Measurements from ENCODE around the gene INO80C. TPM values are rescaled to one million over a fixed set of nuclear protein-coding genes. Genes with fewer than 3 reads are reported as not detected.

INO80C gene
- total RNA-seq, 2 experiments from 2014 or later, result 17.3 to 21.7 TPM

- Mint-ChIP-seq H3K27me3 (peaks cover 2% of the 10 kb centered on the region), H3K27ac (no peak overlapping the region), H3K9me3 (no peaks in the 10 kb centered on the region), H3K4me1 (no peaks in the 10 kb centered on the region), H3K4me3 (no peak overlapping the region), H3K36me3 (no peaks in the 10 kb centered on the region)
- POLR2A ChIA-PET, result no interaction called here
- ATAC-seq (ENCODE audit: low read depth) (no peak), DNase-seq (no peak)
Measured at GRCh38 chr18:35507623-35508022, 9.9 kb upstream of the INO80C start.

DNA sequence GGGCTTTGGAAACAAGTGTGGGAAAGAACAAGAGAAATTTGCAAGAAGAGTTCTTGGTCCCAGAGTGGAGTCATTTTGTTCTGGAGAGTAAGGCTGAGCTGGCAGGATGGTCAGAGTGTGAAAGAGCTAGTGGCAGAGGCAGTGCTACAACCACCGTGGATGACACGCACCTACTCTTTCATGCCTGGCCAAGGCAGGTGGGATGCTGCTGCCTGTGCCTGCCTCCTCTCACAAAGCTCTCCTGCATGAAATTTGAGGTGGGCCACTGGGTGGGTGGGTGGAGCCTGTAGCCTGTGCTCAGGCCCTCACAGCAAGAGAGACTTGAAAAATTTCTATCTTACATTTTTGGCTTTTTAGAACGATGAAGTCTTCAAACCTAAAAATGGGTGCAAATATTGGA lies 9.4 kb upstream of the INO80C start:
- no peak for DNase-seq
- no peak overlapping the region for H3K27ac Mint-ChIP-seq
- POLR2A ChIA-PET, result no interaction called here

GRCh38 chr18:35506024-35506712 lies 8.4 kb upstream of the INO80C start:
- H3K27ac Mint-ChIP-seq, result no peak overlapping the region
- POLR2A ChIA-PET, result no interaction called here
- no peaks in the 10 kb centered on the region for H3K9me3 Mint-ChIP-seq

More for the DNA sequence above, 9.4 kb upstream of the INO80C start:
- Mint-ChIP-seq H3K27me3 (peaks cover 2% of the 10 kb centered on the region), H3K4me3 (no peak overlapping the region), H3K4me1 (peaks cover 1% of the 10 kb centered on the region), H3K9me3 (no peaks in the 10 kb centered on the region), H3K36me3 (no peaks in the 10 kb centered on the region)
- no peak for ATAC-seq (ENCODE audit: low read depth)

DNA sequence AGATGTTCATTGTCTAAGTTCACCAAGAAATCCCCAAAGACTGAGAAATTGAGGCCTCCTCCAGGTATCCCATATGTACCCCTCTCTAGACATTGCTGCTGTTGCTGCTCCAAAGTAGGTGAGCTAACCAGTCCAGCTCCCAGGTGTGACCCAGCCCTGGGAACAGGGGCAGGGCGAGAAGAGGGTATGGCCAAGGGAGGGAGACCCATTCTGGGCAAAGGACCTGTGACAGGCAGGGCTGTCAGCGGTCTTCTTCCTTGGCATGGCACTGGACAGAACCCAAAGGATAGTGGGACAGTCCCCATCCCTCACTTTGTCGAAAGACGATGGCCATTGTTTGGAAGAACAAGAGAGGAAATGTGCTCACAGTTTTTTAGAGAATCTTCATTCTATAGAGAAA lies 7.2 kb upstream of the INO80C start:
- POLR2A ChIA-PET, result no interaction called here
- peaks cover 2% of the 10 kb centered on the region for H3K27me3 Mint-ChIP-seq
- DNase-seq, result no peak
- no peak for ATAC-seq (ENCODE audit: low read depth)
- H3K27ac Mint-ChIP-seq, result no peak overlapping the region
- H3K9me3 Mint-ChIP-seq, result no peaks in the 10 kb centered on the region
- H3K4me3 Mint-ChIP-seq, result no peak overlapping the region
- H3K36me3 Mint-ChIP-seq, result no peaks in the 10 kb centered on the region
- peaks cover 8% of the 10 kb centered on the region for H3K4me1 Mint-ChIP-seq

More at GRCh38 chr18:35506024-35506712, 8.4 kb upstream of the INO80C start:
- no peak for ATAC-seq (ENCODE audit: low read depth)
- no peaks in the 10 kb centered on the region for H3K36me3 Mint-ChIP-seq
- peaks cover 2% of the 10 kb centered on the region for H3K27me3 Mint-ChIP-seq
- H3K4me3 Mint-ChIP-seq, result no peak overlapping the region
- peaks cover 6% of the 10 kb centered on the region for H3K4me1 Mint-ChIP-seq
- no peak for DNase-seq

DNA sequence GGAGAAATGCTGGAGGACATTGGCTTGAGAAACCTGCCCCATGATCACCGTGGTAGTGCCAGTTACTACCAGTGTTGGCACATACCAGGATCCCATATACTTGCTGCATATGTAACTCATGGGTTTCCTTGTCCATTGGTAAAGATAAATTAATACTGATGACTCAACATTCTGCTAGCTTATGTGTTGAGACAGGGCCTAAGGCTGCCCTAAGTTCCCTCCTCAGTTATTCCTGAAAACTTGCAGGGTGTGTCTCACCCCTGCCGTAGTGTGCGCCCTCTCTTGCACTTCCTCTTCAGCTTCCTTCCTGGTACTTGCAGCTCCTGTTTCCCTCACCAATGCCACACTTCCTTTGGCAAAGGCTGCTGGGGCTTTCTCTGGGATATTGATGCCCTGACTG lies 4.3 kb upstream of the INO80C start:
- Mint-ChIP-seq H3K27ac (no peak overlapping the region), H3K4me3 (no peak overlapping the region), H3K9me3 (peaks cover 3% of the 10 kb centered on the region), H3K27me3 (peaks cover 2% of the 10 kb centered on the region), H3K4me1 (peaks cover 15% of the 10 kb centered on the region), H3K36me3 (no peaks in the 10 kb centered on the region)
- ATAC-seq (ENCODE audit: low read depth) (no peak), DNase-seq (no peak)
- POLR2A ChIA-PET, result no interaction called here

DNA sequence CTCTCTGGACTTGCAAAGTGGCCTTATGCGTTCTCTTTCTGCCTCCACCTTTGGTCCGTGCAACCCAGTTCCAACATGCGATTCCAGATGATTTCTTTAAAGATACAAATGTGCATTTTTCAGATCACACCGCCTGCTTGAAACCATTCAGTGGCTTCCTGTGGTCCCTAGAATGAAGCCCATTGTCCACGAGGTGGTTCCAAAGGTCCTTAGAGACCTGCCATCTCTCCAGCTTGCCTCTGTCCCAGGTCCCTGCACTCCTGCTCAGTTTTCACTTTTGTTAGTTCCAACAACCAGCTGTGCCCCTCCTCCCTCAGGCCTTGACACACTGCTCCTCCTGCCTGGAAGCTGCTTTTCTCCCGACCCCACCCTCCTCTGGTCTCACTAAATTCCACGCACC lies 3.6 kb upstream of the INO80C start:
- peaks cover 3% of the 10 kb centered on the region for H3K9me3 Mint-ChIP-seq
- peaks cover 2% of the 10 kb centered on the region for H3K27me3 Mint-ChIP-seq
- POLR2A ChIA-PET, result no interaction called here
- H3K36me3 Mint-ChIP-seq, result no peaks in the 10 kb centered on the region
- H3K27ac Mint-ChIP-seq, result no peak overlapping the region
- no peak overlapping the region for H3K4me3 Mint-ChIP-seq
- peaks cover 21% of the 10 kb centered on the region for H3K4me1 Mint-ChIP-seq
- no peak for DNase-seq
- ATAC-seq (ENCODE audit: low read depth), result no peak

DNA sequence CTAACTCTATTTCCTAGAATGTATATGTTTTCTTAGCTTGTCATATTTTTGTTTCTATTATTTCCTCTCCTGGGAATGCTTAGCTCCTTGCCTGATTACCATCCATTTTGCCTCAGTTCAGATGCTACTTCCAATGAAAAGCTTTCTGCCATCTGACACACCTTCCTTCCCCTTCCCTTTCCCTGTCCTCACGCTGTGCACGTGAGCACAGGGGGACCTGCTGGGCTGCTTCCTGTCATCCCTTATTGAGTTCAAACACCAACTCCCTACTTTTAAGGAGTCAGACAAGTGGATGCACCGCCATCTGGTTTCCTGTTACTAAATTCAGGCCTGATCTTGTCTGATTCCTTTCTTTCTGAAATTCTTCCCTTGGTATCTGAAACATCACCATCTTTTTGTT lies 2.4 kb upstream of the INO80C start:
- POLR2A ChIA-PET, result no interaction called here
- no peak overlapping the region for H3K27ac Mint-ChIP-seq

GRCh38 chr18:35497027-35497369 lies 762 bp downstream of the INO80C start:
- Mint-ChIP-seq H3K36me3 (no peaks in the 10 kb centered on the region), H3K4me3 (peak overlapping the region; percentile 99), H3K9me3 (peaks cover 3% of the 10 kb centered on the region), H3K27me3 (no peaks in the 10 kb centered on the region), H3K4me1 (peaks cover 27% of the 10 kb centered on the region), H3K27ac (peak overlapping the region; percentile 100)
- DNase-seq (no peak), ATAC-seq (ENCODE audit: low read depth) (peak; percentile 3)
- POLR2A ChIA-PET, result interaction anchor here (0.6 to 2.1 kb wide), 6 partner anchors 85 to 632 kb away, joined by 3 to 12 read pairs (median 4); partner anchors contain the start of genes GALNT1, RMP24, SLC39A6 and ZNF397

More for the DNA sequence above, 2.4 kb upstream of the INO80C start:
- Mint-ChIP-seq H3K4me1 (peaks cover 24% of the 10 kb centered on the region), H3K36me3 (no peaks in the 10 kb centered on the region), H3K27me3 (peaks cover 2% of the 10 kb centered on the region), H3K9me3 (peaks cover 3% of the 10 kb centered on the region), H3K4me3 (no peak overlapping the region)
- DNase-seq (no peak), ATAC-seq (ENCODE audit: low read depth) (no peak)

DNA sequence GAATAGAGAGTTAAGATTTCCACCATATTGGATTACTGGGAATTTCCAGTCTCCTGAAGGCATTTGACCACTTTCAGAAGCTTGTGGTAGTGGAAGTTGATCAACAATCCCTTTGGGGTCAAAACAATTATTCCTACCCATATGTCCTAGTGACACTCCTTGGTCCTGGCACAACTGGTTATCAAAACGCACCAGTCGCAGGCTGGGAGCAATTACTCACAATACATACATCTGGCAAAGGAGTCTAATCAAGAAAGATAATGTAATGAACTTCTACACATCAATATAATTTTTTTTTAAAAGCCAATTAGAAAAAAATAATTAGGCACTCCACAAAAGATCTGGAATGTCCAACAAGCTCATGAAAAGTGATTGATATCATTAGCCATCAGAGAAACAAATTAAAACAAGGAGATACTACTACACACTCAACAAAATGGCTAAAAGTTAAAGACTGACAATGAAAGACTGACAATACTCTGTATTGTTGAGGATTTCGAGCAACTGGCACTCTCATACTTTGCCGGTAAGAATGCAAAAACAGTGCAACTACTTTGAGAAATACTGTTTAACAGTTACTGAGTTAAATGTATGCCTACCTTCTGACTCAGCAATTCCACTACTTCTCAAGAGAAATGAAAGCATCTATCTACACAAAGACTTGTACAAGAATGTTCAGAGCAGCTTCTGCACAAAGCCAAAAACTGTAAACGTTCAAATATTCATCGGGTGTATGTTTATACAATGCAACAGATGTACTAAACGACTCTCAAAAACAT lies 2.0 kb downstream of the INO80C start:
- ATAC-seq (ENCODE audit: low read depth) (no peak), DNase-seq (no peak)
- POLR2A ChIA-PET, result interaction anchor here (0.6 kb wide), 1 partner anchor 9 kb away, joined by 11 read pairs; no protein-coding TSS in a partner anchor
- H3K4me3 Mint-ChIP-seq, result peak overlapping the region; percentile 99
- H3K27me3 Mint-ChIP-seq, result no peaks in the 10 kb centered on the region
- no peaks in the 10 kb centered on the region for H3K36me3 Mint-ChIP-seq
- peaks cover 3% of the 10 kb centered on the region for H3K9me3 Mint-ChIP-seq
- H3K27ac Mint-ChIP-seq, result no peak overlapping the region
- peaks cover 33% of the 10 kb centered on the region for H3K4me1 Mint-ChIP-seq

DNA sequence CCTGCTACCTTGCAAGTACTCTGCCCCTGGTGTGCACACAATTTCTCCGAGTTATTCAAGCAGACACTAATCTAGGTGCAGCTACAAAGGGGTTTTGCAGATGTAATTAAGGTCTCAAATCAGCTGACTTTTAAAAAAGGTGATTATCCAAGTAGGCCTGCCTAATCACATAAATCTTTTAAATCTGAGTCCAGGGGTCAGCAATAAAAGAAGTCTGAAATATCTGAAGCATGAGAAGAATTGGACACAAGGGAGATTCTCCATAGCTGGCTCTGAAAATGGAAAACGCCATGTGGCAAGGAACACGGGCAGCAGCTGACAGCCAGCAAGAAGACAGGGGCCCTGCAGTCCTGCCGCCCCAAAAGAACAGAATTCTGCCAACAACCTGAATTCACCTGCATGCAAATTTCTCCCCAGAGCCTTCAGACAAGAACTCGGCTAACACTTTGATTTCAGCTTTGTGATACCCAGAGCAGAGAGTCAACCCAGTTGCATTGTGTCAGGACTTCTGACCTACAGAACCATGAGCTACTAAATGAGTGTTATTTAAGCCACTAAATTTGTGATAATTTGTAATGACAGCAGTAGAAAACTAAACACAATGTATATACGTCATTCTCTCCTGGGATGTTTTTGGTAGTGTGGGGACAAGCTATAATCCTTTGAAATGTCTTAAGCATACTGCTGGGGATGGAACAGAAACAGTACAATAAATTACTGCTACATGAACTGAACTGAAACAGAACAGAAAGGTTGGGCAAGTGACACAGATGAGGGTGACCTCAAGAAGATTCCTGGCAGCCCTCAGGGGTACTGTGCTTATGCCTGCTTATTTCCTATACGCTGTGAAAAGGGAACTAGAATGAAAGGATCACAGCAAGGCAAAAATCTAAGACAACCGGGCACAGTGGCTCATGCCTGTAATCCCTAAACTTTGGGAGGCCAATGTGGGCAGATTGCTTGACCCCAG lies 3.2 kb downstream of the INO80C start:
- ATAC-seq (ENCODE audit: low read depth) (no peak), DNase-seq (no peak)
- H3K9me3 Mint-ChIP-seq, result peaks cover 3% of the 10 kb centered on the region
- no peaks in the 10 kb centered on the region for H3K27me3 Mint-ChIP-seq
- H3K4me3 Mint-ChIP-seq, result no peak overlapping the region
- POLR2A ChIA-PET, result no interaction called here
- H3K36me3 Mint-ChIP-seq, result peaks cover 3% of the 10 kb centered on the region
- no peak overlapping the region for H3K27ac Mint-ChIP-seq
- peaks cover 30% of the 10 kb centered on the region for H3K4me1 Mint-ChIP-seq

DNA sequence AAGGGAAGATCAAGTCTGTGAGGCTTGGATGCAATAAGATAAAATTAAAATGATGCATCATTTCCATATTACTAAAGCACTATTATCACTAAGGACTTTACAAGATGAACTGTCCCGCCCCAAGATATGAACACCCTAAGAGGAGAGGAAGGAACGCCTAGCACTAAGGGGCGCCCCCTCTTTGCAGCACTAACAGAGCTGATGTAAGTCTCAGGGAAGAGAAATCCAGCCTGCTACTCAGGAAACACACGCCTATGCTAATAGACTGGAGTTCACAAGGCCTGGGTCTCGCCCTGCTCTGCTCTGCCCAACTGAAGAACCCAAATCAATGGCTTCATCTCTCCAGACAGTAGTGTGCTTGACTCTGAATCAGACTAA lies 6.1 kb downstream of the INO80C start:
- ATAC-seq (ENCODE audit: low read depth), result peak; percentile 22

DNA sequence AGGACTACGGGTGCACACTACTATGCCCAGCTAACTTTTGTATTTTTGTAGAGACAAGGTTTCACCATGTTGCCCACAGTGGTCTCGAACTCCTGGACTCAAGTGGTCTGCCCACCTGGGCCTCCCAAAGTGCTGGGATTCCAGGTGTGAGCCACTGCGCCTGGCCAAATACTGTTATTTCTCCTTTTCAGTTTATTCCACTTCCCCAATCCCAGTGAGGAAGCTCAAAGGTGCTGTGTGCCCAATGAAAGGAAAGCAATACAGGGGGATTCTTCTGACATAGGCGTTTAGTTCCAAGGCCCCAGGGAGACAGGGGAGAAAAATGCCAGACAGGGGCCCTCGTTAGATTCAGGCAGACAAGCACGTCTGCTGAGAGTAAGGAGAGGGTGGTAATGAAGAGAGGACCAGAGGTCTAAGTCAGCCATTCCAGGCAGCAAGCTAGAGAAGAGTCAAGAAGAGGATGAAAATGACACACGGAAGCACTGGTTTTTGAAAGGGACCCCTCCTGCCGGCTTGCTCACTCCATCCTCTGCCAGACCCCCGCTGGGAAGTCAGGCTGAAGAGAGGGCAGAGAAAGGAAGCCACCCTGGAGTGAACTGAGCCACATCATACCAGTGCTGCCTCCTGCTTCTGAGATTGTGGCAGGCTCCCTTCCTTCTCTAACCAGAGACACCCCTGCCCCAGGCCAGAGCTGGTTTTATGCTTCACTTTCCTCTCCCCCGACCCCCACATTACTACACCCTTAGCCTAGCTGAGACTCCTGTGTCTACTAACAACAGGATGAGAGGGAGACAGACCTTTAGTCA lies 6.7 kb downstream of the INO80C start:
- DNase-seq, result no peak
- peak; percentile 45 for ATAC-seq (ENCODE audit: low read depth)
- Mint-ChIP-seq H3K27me3 (no peaks in the 10 kb centered on the region), H3K27ac (no peak overlapping the region), H3K9me3 (no peaks in the 10 kb centered on the region), H3K4me1 (peaks cover 16% of the 10 kb centered on the region), H3K4me3 (no peak overlapping the region), H3K36me3 (peaks cover 12% of the 10 kb centered on the region)
- POLR2A ChIA-PET, result no interaction called here

More for the DNA sequence above, 6.1 kb downstream of the INO80C start:
- H3K4me1 Mint-ChIP-seq, result peaks cover 21% of the 10 kb centered on the region
- H3K27me3 Mint-ChIP-seq, result no peaks in the 10 kb centered on the region
- peaks cover 12% of the 10 kb centered on the region for H3K36me3 Mint-ChIP-seq
- DNase-seq, result no peak
- H3K4me3 Mint-ChIP-seq, result no peak overlapping the region
- POLR2A ChIA-PET, result no interaction called here
- no peak overlapping the region for H3K27ac Mint-ChIP-seq
- no peaks in the 10 kb centered on the region for H3K9me3 Mint-ChIP-seq

Data from activated naive CD8-positive, alpha-beta T cell treated with anti-CD3 and anti-CD28 coated beads, Interleukin-2, amount 10 ng/mL, durations not matched to agents 7 days and 5 days (primary cell).